Vein endothelial cell (primary cell): Measurements from ENCODE around the gene AKR1B1. TPM values are rescaled to one million over a fixed set of nuclear protein-coding genes. Genes with fewer than 3 reads are reported as not detected.

ENCODE experiments used
- total RNA-seq: library from RNA; depleted of rRNA; stranded (reverse); fragments of >200 nt; gene quantifications from 2 replicates; pipeline ENCODE4 v1.2.3, GENCODE V29; 2012

The AKR1B1 gene
- total RNA-seq, result 82.0 and 99.2 TPM in 2 replicates

DNA sequence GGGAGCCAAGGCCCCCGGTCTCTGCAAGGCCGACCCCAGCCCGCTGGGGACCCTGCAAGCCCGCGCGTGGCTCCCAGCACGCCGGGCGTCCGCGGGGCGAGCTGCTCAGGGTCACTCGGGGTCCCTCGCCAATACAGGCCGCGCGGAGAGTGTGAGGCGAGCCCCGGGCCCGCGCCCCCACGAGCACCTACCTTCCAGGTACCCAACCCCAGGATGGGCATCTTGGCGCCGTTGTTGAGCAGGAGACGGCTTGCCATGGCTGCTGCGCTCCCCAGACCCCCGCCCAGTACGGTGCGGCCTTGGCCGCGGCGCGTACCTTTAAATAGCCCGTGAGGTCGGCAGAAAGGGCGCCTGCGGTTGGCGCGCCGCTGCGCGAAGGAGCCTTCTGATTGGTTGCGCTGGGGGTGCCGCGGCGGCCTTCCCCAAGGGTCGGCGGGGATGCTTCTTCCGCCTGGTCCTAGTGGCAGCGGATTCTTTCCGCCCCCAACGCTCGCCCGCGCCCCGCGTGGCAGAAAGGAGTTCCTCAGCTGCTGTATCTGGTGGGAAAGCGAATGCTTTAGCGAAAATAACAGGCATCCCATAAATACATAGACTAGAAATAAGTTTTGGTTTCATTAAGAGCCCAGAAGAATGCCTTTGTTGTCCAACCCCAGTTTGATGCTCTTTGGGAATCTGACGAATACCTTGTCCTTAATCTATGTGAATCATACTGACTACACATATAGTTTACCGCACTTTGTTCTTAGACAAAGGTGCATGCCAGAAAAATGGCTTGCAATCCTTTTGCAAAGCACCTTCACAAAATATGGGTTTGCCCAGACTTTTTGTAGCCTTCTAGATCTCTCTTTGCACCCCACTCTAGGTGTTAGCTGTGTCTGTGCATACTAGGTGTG, at the start of gene AKR1B1:
AKR1B1 (minus strand) TSS at position 295 of the 893 bp plus-strand sequence; CDS start at position 257, 38 bp downstream.

Other genes with a start within 250 kb of the AKR1B1 start
- 11.8 and 17.7 TPM in 2 replicates for gene SLC35B4, start 142.2 kb downstream of the AKR1B1 start, total RNA-seq
- gene AKR1B10, start 68.5 kb upstream of the AKR1B1 start, total RNA-seq, result under 0.01 and 0.19 TPM in 2 replicates
- not detected in 2 replicates for gene AKR1B15, start 90.0 kb upstream of the AKR1B1 start, total RNA-seq
- 48.2 and 55.9 TPM in 2 replicates for gene BPGM, start 187.8 kb upstream of the AKR1B1 start, total RNA-seq